Glutamatergic neuron (in vitro differentiated cells): ENCODE results near the gene IDUA. TPM values are rescaled to one million over a fixed set of nuclear protein-coding genes. Genes with fewer than 3 reads are reported as not detected.

ENCODE experiments used
- DNase-seq: peaks from one replicate; pipeline ENCODE4 v3.0.0; 2022
- H3K27ac Mint-ChIP-seq: one replicate; pipeline ENCODE4 v1.8.0; 2020; ENCODE audit warnings: mild to moderate bottlenecking, mixed read lengths, inconsistent platforms; ENCODE audit not compliant: unreplicated experiment
- H3K27me3 Mint-ChIP-seq: one replicate; pipeline ENCODE4 v1.8.0; 2020; ENCODE audit warnings: mild to moderate bottlenecking, moderate library complexity, mixed read lengths, inconsistent platforms; ENCODE audit not compliant: unreplicated experiment
- H3K36me3 Mint-ChIP-seq: one replicate; pipeline ENCODE4 v1.8.0; 2020; ENCODE audit warnings: mild to moderate bottlenecking, mixed read lengths, inconsistent platforms; ENCODE audit not compliant: unreplicated experiment
- H3K4me1 Mint-ChIP-seq: one replicate; pipeline ENCODE4 v1.8.0; 2020; ENCODE audit warnings: mild to moderate bottlenecking, low read depth, mixed read lengths, inconsistent platforms; ENCODE audit not compliant: unreplicated experiment
- H3K4me3 Mint-ChIP-seq: one replicate; pipeline ENCODE4 v1.8.0; 2020; ENCODE audit warnings: mild to moderate bottlenecking, mixed read lengths, inconsistent platforms; ENCODE audit not compliant: unreplicated experiment
- H3K9me3 Mint-ChIP-seq: one replicate; pipeline ENCODE4 v1.8.0; 2020; ENCODE audit warnings: mild to moderate bottlenecking, moderate library complexity, mixed read lengths, inconsistent platforms; ENCODE audit not compliant: unreplicated experiment
- total RNA-seq: library from RNA; stranded (reverse); fragmentation: NEBNext Ultra II Directional; extraction: Animal tissue kit (Norgen Biotek cat#: 25700); gene quantifications from one replicate; pipeline ENCODE4 v1.2.1, GENCODE V29; 2021; ENCODE audit not compliant: unreplicated experiment
- TF ChIP-seq, protein P1 (sequence below): fragments of 200-600 bp; sonication (generic); IDR thresholded peaks from one replicate; pipeline ENCODE4 v1.5.0; 2021; ENCODE audit not compliant: partially characterized antibody, unreplicated experiment

IDUA gene
- total RNA-seq, 1 donor from 2014 or later, result 20.3 TPM

DNA sequence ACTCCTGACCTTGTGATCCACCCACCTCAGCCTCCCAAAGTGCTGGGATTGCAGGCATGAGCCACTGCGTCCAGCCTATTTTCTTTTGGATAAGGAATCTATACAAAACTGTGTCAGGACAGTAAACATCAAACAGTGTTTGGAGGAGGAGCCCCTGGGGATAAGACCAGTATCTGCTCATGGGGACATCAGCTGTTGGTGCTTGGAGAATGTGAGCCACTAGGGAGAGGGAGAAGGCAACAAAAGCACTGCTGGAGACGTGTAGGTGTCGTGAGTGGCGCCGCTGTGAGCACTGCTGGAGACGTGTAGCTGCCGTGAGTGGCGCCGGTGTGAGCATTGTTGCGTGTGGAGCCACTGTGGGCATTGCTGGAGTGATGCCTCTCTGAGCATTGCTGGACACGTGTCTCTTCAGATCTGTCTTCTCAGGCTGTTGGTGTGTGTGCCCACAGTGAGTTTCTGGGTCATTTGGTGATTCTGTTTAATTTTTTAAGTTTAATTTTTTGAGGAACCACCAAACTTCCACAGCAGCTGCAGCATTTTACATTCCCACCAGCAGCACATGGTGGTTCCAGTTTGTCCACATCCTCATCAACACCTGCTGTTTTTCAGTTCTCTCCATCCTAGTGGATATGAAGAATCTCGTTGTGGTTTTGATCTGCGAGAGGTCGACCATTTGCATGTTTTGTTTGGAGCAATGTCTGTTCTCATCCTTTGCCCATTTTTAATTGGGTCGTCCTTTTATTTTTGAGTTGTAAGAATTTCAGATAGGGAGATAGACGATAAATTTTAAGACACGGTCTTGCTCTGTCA is 32.4 kb upstream of the IDUA start:
- Mint-ChIP-seq H3K4me1 (peaks cover 11% of the 10 kb centered on the region), H3K27me3 (peaks cover 7% of the 10 kb centered on the region), H3K27ac (no peak overlapping the region), H3K9me3 (peaks cover 4% of the 10 kb centered on the region), H3K36me3 (peaks cover 5% of the 10 kb centered on the region), H3K4me3 (no peak overlapping the region)
- DNase-seq, result no peak
- TF ChIP-seq, protein P1, sequence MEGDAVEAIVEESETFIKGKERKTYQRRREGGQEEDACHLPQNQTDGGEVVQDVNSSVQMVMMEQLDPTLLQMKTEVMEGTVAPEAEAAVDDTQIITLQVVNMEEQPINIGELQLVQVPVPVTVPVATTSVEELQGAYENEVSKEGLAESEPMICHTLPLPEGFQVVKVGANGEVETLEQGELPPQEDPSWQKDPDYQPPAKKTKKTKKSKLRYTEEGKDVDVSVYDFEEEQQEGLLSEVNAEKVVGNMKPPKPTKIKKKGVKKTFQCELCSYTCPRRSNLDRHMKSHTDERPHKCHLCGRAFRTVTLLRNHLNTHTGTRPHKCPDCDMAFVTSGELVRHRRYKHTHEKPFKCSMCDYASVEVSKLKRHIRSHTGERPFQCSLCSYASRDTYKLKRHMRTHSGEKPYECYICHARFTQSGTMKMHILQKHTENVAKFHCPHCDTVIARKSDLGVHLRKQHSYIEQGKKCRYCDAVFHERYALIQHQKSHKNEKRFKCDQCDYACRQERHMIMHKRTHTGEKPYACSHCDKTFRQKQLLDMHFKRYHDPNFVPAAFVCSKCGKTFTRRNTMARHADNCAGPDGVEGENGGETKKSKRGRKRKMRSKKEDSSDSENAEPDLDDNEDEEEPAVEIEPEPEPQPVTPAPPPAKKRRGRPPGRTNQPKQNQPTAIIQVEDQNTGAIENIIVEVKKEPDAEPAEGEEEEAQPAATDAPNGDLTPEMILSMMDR, result no peak

DNA sequence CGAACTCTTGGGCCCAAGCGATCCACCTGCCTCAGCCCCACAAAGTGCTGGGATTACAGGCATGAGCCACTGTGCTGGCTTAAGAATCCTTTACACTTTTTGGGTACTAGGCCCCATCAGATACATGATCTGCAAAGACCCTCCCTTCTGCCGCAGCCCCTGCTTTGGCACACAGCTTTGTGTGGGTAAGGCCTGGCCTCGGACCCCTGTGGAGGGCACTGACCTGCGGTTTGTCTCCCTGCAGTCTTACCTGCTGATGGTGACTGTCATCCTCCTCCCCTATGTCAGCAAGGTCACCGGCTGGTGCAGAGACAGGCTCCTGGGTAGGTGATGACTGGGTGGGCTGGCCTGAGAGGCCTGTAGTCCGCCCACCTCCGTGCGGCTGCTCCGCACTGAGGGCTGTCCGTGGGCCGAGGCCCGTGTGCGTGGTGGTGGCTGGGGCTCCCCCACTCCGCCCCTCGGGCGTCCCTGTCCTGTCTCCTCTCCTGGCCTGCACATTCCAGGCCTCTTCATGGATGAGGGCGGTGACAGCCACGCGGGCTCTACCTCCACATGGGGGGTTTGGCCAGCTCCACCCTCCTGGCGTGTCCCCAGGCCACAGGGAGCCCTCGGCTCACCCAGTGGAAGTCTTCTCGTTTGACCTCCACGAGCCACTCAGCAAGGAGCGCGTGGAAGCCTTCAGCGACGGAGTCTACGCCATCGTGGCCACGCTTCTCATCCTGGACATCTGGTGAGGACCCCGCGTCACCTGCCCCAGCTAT is 31.5 kb upstream of the IDUA start:
- Mint-ChIP-seq H3K27ac (no peak overlapping the region), H3K9me3 (peaks cover 4% of the 10 kb centered on the region)
- no peak for DNase-seq

GRCh38 chr4:955931-956381 is 30.9 kb upstream of the IDUA start:
- H3K4me1 Mint-ChIP-seq, result peaks cover 8% of the 10 kb centered on the region
- peaks cover 4% of the 10 kb centered on the region for H3K9me3 Mint-ChIP-seq
- no peak overlapping the region for H3K27ac Mint-ChIP-seq
- no peak overlapping the region for H3K4me3 Mint-ChIP-seq
- TF ChIP-seq, protein P1, result no peak
- DNase-seq, result peak; percentile 14
- peaks cover 5% of the 10 kb centered on the region for H3K36me3 Mint-ChIP-seq
- H3K27me3 Mint-ChIP-seq, result peaks cover 7% of the 10 kb centered on the region

More for the DNA sequence above, 31.5 kb upstream of the IDUA start:
- TF ChIP-seq, protein P1, result no peak
- Mint-ChIP-seq H3K4me1 (peaks cover 11% of the 10 kb centered on the region), H3K4me3 (no peak overlapping the region), H3K36me3 (peaks cover 5% of the 10 kb centered on the region), H3K27me3 (peaks cover 7% of the 10 kb centered on the region)

DNA sequence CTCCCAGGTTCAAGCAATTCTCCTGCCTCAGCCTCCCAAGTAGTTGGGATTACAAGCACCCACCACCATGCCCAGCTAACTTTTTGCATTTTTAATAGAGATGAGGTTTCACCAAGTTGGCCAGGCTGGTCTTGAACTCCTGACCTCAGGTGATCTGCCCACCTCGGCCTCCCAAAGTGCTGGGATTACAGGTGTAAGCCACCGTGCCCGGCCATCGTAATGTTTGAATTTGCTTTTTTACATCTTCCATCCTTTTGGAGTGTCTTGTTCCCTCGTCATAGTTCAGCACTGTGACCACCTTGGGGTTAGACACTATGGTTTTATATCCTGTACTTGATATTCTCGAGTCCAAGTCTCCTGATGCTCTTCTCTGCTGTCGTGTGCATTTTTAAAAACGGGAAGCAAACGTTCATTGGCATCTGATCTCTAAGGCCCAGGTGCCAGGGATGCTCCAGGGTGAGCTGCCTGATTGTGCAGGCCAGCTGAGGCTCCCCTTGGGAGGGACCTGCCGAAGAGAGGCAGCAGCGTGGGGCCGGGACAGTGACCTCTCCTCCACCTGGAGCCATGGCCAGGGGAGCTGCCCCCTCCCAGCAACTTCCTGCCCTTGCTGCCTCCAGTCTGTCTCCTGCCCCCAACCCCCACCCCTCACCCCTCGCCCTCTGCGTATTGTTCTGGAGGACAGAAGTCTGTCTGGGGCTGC is 30.2 kb upstream of the IDUA start:
- Mint-ChIP-seq H3K4me3 (no peak overlapping the region), H3K27me3 (peaks cover 6% of the 10 kb centered on the region), H3K27ac (no peak overlapping the region), H3K9me3 (peaks cover 4% of the 10 kb centered on the region), H3K4me1 (peaks cover 5% of the 10 kb centered on the region), H3K36me3 (peaks cover 5% of the 10 kb centered on the region)
- DNase-seq, result no peak
- TF ChIP-seq, protein P1, result no peak
